Peyer's patch (tissue), 4 donors: ENCODE data around the gene UIMC1.

ENCODE experiments used
- CTCF ChIP-seq, 6 experiments: fragments of 450-650 bp in 4 of 6; fragments of 200-600 bp in 2 of 6; sonication (generic) in 1 of 6; IDR thresholded peaks; one replicate each; pipeline ENCODE4 v1.5.1; 2017 to 2019; ENCODE audit warnings: antibody characterized with exemption in 6 of 6, mild to moderate bottlenecking in 3 of 6, moderate library complexity in 1 of 6
- POLR2A ChIP-seq, 2 donors: fragments of 450-650 bp; IDR thresholded peaks; one replicate each; pipeline ENCODE4 v1.5.1; 2017; ENCODE audit warnings: antibody characterized with exemption in 2 of 2, mild to moderate bottlenecking in 2 of 2, moderate library complexity in 2 of 2

GRCh38 chr5:177041936-177042335 is 35.4 kb upstream of the UIMC1 start:
- no peak for TF ChIP-seq CTCF (IDR thresholded peaks at IDR 0.05)
- TF ChIP-seq POLR2A (IDR thresholded peaks at IDR 0.05), result no peak
